ENCODE measurements around the gene MEF2C.

MEF2C gene

DNA sequence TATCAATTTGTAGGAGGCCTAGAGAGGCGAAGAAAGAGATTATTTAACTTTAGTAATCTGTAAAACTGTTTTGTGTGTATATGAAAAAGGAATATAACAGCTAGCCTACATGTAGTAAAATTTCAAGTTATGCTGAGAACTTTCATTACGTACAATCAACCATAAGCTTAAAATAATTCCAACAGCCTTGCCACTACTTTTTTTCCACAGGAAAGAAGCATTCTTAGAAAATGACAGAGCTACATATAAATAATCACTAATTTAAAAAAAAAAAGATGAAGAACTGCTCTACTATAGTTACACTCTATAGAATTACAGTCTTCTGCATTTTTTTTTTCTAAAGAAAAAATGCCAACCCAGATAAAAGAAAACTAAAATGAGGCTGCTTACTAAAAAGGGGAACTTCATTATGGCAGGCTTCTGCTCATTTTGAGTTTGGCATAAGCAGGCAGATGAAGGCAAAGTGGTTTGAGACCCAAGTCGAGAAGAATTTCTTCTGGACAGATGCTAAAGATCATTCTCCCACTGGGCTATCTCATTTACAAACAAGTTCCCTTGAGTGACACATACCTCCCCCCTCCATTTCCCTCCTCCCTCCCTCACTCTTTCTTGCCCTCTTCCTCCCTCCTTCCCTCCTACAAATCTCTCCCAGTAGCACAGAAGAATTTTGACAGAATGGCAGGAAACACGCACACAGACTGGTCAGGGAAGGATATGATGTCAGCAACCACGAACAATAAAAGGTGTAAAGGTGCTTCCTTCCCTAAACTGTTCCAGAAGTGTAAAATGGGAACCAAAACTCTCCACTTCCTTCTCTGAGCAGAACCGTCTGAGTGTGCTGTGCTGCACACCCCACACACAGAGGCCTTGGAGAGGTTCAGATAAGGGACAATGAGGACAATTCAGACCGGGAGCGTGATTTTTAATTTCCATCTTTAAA lies 56.1 kb downstream of the MEF2C start:
- DNase-seq (ENCODE audit: low spot score): no peak

DNA sequence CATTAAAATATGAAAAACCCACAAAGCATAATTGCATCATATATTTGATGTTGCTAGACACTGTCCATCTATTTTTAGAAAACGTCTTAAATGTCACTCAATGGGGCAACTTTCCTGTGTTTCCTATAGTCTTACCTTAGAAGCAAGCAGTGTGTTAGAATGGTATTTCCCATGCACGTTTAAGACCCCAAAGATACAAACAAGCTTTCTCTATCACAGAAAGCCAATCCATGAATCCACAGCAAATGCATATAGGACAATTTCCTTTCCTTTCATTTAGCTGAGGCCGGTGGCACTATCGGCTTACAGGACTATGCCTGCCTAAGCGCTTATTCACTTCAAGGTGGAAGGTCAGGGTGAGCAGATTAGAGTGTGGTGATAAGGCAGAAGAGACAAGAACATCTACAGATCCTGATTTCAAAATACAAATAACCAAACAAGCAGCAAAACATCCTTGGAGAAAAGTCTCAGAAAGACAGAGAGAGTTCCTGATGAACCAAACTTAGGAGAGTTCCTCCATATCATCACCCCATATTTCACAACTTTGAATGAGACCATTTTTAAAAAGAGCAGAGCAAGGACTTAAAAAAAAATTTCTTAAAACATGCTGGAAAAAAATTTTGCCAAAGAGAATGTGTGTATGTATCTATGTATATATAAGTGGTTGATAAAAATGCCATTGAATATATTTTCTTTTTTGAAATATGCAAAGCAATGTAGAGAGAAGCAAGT lies 57.2 kb downstream of the MEF2C start:
- DNase-seq (ENCODE audit: low spot score): no peak

- no peak for DNase-seq (ENCODE audit: low spot score)
Measured at GRCh38 chr5:88824892-88825583, 57.9 kb downstream of the MEF2C start.

DNA sequence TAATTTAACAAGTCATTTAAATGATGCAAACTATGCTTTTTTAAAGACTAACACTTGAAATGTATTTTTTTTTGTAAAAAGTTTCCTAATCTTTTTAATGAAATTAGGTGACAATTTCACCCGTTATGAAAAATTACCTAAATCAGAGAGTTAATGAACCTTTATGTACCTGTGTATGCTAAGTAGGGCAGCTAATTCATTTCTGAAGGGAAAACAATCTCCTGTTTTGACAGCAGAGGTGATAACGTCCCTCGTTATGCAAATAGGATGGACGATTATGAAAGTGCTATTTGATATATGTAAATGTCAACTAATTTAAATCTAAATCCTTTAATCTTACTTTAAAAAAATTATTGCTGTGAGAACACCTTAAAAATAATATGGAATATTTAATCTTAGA lies 58.8 kb downstream of the MEF2C start:
- DNase-seq (ENCODE audit: low spot score): no peak

DNA sequence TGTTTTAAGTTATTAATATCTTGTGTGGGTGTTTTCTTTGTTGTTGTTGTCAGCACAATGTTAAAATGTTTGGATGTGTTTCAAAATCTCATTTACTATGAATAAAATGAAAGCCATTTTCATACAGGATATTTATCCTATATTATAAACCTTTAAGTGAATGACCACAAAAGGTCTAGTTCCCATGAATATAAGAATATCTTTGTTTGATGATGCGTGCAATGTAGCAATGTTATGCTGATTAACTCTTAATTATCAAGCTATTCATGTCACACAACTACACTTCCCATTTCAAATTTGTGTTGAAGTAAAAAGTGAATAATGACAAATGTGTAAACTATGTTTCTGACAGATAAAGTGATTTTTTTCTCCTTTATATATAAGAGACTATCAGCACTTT lies 59.8 kb downstream of the MEF2C start:
- no peak for DNase-seq (ENCODE audit: low spot score)

DNA sequence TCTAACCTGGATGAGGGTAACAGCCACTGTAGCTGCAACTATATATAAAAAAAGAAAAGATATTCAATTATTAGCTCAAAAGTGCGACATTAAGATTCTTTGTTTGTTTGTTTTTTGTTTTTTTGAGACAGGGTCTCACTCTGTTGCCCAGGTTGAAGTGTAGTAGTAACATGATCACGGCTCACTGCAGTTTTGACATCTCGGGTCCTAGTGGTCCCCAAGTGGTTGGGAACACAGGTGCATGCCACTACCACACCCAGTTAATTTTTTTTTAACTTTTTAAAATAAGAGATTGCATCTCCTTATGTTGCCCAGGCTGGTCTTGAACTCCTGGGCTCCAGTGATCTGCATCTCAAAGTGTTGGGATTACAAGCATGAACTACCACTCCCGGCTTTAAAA lies 61.8 kb downstream of the MEF2C start:
- no peak for DNase-seq (ENCODE audit: low spot score)

- no peak for DNase-seq (ENCODE audit: low spot score)
Measured at GRCh38 chr5:88820581-88820980, 62.4 kb downstream of the MEF2C start.

DNA sequence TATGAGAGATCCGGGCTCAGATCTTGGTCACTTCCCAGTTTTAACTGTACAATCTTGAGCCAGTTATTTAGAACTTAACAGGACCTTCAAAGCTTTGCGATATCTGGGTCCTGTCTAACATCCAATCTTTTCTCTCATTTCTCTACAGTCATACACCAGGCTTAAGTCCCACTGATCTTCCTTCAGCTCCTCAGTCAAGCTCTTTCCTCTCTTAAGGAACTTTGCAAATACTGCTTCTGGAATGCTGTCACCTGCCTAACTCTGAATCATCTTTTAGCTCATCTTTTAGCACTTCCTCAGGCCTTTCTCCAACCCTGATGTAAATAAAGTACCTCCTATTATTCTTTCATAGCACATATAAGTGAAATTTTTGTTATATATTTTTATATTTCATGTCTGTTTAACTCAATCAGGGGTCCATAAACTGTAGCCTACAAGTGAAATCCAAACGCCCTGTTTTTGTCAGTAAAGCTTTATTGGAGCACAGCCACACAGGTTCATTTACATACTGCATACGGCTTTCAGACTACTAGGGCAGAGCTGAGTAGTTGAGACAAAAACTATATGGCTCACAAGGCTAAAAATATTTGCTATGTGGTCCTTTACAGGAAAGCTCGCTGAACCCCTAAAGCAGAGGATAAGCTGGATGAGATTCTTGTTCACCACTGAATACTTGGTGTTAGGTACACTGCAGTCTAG lies 63.5 kb downstream of the MEF2C start:
- DNase-seq (ENCODE audit: low spot score): no peak

DNA sequence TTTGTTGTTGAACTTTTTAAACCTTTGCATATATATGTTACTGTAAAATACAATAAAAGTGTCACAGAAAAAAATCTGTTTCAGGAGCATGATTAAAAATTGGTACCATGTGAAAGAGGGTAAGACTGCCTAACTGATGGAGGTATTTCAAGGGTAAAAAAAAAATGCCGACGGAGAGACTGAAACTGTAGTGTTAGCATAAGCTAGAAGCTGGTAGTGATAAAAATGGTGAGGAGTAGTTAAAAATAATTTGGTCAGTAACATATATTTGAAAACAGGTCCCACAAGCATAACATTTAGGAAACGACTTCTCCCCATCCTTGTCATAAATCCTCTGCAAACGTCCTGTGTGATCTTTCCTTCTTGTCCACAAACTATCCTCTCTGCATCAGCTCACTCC lies 64.7 kb downstream of the MEF2C start:
- no peak for DNase-seq (ENCODE audit: low spot score)

DNA sequence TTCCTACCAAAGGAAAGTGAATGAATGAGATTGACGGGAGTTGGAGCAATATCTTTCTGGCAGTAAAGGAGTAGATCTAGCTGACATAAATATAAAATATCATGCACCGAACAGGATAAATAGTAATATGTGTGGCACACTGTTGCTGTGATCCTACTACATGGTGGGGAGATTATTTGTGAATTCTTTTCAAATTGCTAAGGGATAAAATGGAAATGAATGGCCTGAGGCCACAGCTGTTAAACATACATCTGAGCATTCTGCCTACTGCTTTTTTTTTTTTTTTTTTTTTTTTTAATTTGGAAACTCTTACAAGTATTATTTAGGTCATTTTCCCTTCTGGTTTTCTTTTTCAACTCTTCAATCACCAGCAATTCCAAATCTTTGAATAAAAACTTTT lies 66.8 kb downstream of the MEF2C start:
- no peak for DNase-seq (ENCODE audit: low spot score)

DNA sequence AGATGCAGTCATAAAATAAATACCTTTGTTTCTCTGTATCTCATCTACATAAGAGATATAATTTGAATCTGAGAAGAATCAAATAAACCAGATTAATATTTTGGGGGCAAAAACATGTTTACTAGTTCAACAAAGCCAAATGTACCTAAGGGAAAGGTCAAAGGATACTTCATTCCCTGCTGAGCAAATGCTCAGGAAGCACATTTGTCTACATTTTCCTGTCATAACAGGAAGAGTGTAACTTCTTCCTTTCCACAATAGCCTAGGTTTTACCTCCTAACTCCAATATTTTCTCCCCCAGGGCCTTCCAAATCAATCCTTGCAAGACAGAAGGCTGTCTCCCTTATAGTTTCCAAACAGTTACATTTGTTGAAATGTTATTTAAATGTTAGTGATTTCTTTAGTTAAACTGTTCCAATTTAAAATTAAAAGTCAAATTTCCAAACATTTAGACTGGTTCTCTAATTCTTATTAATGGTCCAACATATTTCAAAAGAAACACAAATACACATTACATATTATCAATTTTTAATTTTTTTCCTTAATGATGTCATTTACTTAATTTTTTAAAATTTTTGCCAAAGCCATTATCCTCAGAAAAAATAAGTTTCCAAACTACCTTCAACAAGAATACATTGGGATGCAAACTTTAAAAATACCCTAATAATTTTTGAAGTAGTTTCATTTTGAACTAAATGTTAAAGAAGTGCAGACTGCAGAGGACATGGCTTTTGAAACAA lies 67.8 kb downstream of the MEF2C start:
- no peak for DNase-seq (ENCODE audit: low spot score)

- DNase-seq (ENCODE audit: low spot score): no peak
Measured at GRCh38 chr5:88813805-88814575, 69.0 kb downstream of the MEF2C start.

GRCh38 chr5:88813244-88813643 lies 69.7 kb downstream of the MEF2C start:
- no peak for DNase-seq (ENCODE audit: low spot score)

- no peak for DNase-seq (ENCODE audit: low spot score)
Measured at GRCh38 chr5:88808153-88808552, 74.8 kb downstream of the MEF2C start.

- DNase-seq (ENCODE audit: low spot score): no peak
Measured at GRCh38 chr5:88807327-88807726, 75.7 kb downstream of the MEF2C start.

DNA sequence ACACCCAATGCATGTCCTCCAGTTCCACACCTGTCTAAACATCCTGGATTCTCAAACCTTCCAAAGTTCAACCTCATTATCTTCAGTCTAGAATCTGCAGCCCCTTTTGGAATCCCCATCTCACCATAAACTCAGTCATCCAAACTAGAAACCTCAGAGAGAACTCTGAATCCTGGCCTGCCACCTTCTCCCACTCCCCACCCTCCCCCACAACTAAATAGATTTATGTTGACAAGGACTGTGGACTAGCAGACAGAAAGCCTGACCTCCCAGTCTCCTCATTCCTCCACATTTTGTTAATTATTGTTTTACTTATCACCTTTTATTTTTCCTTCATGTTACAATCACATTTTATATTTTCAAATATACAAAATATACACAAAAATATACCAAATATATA lies 76.6 kb downstream of the MEF2C start:
- DNase-seq (ENCODE audit: low spot score): no peak

GRCh38 chr5:88805151-88805784 lies 77.7 kb downstream of the MEF2C start:
- no peak for DNase-seq (ENCODE audit: low spot score)

DNA sequence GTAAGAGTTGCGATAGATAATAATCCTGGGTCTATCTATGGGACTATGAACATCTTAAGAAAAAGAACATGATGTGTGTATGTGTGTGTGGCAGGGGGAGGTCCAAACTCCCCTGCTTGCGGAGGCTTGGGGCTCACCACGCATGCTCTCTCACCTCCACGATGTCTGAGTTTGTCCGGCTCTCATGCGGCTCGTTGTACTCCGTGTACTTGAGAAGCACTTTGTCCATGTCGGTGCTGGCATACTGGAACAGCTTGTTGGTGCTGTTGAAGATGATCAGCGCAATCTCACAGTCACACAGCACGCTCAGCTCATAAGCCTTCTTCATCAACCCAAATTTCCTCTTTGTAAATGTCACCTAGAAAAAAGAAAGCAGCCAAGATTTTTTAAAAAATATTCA lies 78.5 kb downstream of the MEF2C start:
- DNase-seq (ENCODE audit: low spot score): no peak

DNA sequence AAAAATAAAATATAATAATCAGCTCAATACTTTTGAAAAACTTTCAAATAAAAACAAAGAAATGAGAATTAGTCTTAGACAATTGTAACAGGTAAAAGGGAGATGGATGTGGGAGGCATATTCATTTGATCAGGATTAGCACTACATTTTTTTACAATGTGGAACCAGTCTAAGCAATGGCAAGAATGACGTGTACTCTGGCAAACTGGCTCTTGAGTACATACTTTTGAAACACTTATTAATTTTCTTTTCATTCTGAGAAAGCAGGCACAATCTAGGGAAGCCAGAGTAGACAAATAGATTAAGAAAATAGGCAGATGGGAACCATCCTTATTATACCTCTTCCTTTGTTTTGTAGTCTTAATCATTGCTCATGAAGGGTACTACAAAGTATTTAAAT lies 79.7 kb downstream of the MEF2C start:
- DNase-seq (ENCODE audit: low spot score): no peak

GRCh38 chr5:88799938-88800535 lies 82.9 kb downstream of the MEF2C start:
- DNase-seq (ENCODE audit: low spot score): no peak

Data from iPS-NIHi11 (cell line).